ENCODE measurements around the gene FOXS1.

FOXS1 gene

GRCh38 chr20:31837896-31838397 is 7.5 kb downstream of the FOXS1 start:
- no peak for TF ChIP-seq FOXA1 (IDR thresholded peaks at IDR 0.05)
- DNase-seq (ENCODE audit: extremely low spot score): no peak
- ChIA-PET POLR2A (no interaction called here), CTCF (interaction anchor here (0.6 to 2.0 kb wide), 5 partner anchors 15 to 262 kb away, joined by 3 to 5 read pairs (median 4); no protein-coding TSS in a partner anchor)

- TF ChIP-seq FOXK2 (IDR thresholded peaks at IDR 0.05) (no peak), LEF1 (IDR thresholded peaks at IDR 0.05; ENCODE audit: borderline replicate concordance) (no peak), CTBP1 (IDR thresholded peaks at IDR 0.05; ENCODE audit: borderline replicate concordance) (no peak), ZNF384 (IDR thresholded peaks at IDR 0.05) (no peak), L3MBTL2 (conservative IDR thresholded peaks at IDR 0.05) (no peak), FOXA1 (IDR thresholded peaks at IDR 0.05) (no peak), TARDBP (IDR thresholded peaks at IDR 0.05) (no peak), PKNOX1 (IDR thresholded peaks at IDR 0.05) (no peak)
- ChIA-PET POLR2A (no interaction called here), CTCF (interaction anchor here (0.6 to 2.0 kb wide), 4 partner anchors 14 to 195 kb away, joined by 3 to 5 read pairs (median 4); partner anchors contain the start of gene PDRG1)
- DNase-seq (ENCODE audit: extremely low spot score): no peak
Observed at GRCh38 chr20:31836853-31837608, 8.4 kb downstream of the FOXS1 start.

GRCh38 chr20:31835977-31836852 is 9.2 kb downstream of the FOXS1 start:
- TF ChIP-seq NFRKB (IDR thresholded peaks at IDR 0.05) (no peak), BHLHE40 (IDR thresholded peaks at IDR 0.05; ENCODE audit: borderline replicate concordance) (no peak), L3MBTL2 (conservative IDR thresholded peaks at IDR 0.05) (no peak), ARNT (IDR thresholded peaks at IDR 0.05) (no peak)
- ChIA-PET CTCF (interaction anchor here (0.8 to 2.0 kb wide), 2 partner anchors 13 to 154 kb away, joined by 3 to 5 read pairs; no protein-coding TSS in a partner anchor), POLR2A (no interaction called here)
- DNase-seq (ENCODE audit: extremely low spot score): peak; percentile 34

GRCh38 chr20:31835554-31835953 is 9.8 kb downstream of the FOXS1 start:
- ChIA-PET POLR2A (no interaction called here), CTCF (interaction anchor here (0.8 to 2.0 kb wide), 2 partner anchors 12 to 153 kb away, joined by 3 to 5 read pairs; no protein-coding TSS in a partner anchor)
- DNase-seq (ENCODE audit: extremely low spot score): no peak
- TF ChIP-seq ZNF384 (IDR thresholded peaks at IDR 0.05) (no peak), ELF4 (IDR thresholded peaks at IDR 0.05) (no peak), BHLHE40 (IDR thresholded peaks at IDR 0.05; ENCODE audit: borderline replicate concordance) (no peak), LEF1 (IDR thresholded peaks at IDR 0.05; ENCODE audit: borderline replicate concordance) (no peak), L3MBTL2 (conservative IDR thresholded peaks at IDR 0.05) (no peak), FOXM1 (IDR thresholded peaks at IDR 0.05; ENCODE audit: borderline replicate concordance) (no peak)

GRCh38 chr20:31833931-31834521 is 11.4 kb downstream of the FOXS1 start:
- ChIA-PET POLR2A (no interaction called here), CTCF (interaction anchor here (0.8 kb wide), 1 partner anchor 11 kb away, joined by 3 read pairs; no protein-coding TSS in a partner anchor)
- DNase-seq (ENCODE audit: extremely low spot score): no peak
- TF ChIP-seq TARDBP (IDR thresholded peaks at IDR 0.05) (no peak), PKNOX1 (IDR thresholded peaks at IDR 0.05) (no peak), ZNF384 (IDR thresholded peaks at IDR 0.05) (no peak), HDGF (IDR thresholded peaks at IDR 0.05; ENCODE audit: borderline replicate concordance) (no peak), L3MBTL2 (conservative IDR thresholded peaks at IDR 0.05) (no peak), ELF4 (IDR thresholded peaks at IDR 0.05) (no peak), NFRKB (IDR thresholded peaks at IDR 0.05) (no peak), SUZ12 (IDR thresholded peaks at IDR 0.05) (no peak)

- peak; percentile 79 for DNase-seq (ENCODE audit: extremely low spot score)
- ChIA-PET POLR2A (no interaction called here), CTCF (interaction anchor here (0.8 kb wide), 1 partner anchor 10 kb away, joined by 3 read pairs; no protein-coding TSS in a partner anchor)
- TF ChIP-seq BHLHE40 (IDR thresholded peaks at IDR 0.05; ENCODE audit: borderline replicate concordance) (no peak), FOXK2 (IDR thresholded peaks at IDR 0.05) (no peak), L3MBTL2 (conservative IDR thresholded peaks at IDR 0.05) (no peak), NFRKB (IDR thresholded peaks at IDR 0.05) (no peak), FOXM1 (IDR thresholded peaks at IDR 0.05; ENCODE audit: borderline replicate concordance) (no peak), TARDBP (IDR thresholded peaks at IDR 0.05) (no peak), SP1 (IDR thresholded peaks at IDR 0.05) (no peak), ARNT (IDR thresholded peaks at IDR 0.05) (no peak), PKNOX1 (IDR thresholded peaks at IDR 0.05) (no peak), CTBP1 (IDR thresholded peaks at IDR 0.05; ENCODE audit: borderline replicate concordance) (no peak), SUZ12 (IDR thresholded peaks at IDR 0.05) (no peak)
Observed at GRCh38 chr20:31833130-31833930, 12.1 kb downstream of the FOXS1 start.

Measured in HEK293T (cell line).